Heart left ventricle (tissue), 16 donors: ENCODE measurements around the gene LHFPL2. TPM values are rescaled to one million over a fixed set of nuclear protein-coding genes. Genes with fewer than 3 reads are reported as not detected.
A peak's percentile ranks its signal among the peaks of the same experiment; 100 is the strongest.

ENCODE experiments used
- ATAC-seq, 4 donors: fragments of 200-7000 bp; cut with Tn5 transposase; one replicate each; pipeline ENCODE4 v1.9.1; 2020 to 2022; ENCODE audit warnings: moderate library complexity in 4 of 4, mild to moderate bottlenecking in 3 of 4, moderate number of reproducible peaks in 1 of 4
- DNase-seq, 5 donors: peaks; one replicate each; pipeline ENCODE4 v3.0.0-alpha.2; 2020
- H3K27ac ChIP-seq, 12 donors: fragments of 200-600 bp; sonication (generic) in 4 of 12; one replicate each; pipeline versions ENCODE4 v1.5.0 to v1.8.0; 2016 to 2022; ENCODE audit warnings: mild to moderate bottlenecking in 2 of 12
- H3K27me3 ChIP-seq, 9 donors: fragments of 200-600 bp; sonication (generic) in 2 of 9; one replicate each; pipeline versions ENCODE4 v1.5.1 to v1.8.0; 2016 to 2022; ENCODE audit warnings: mild to moderate bottlenecking in 3 of 9
- H3K36me3 ChIP-seq, 9 donors: fragments of 200-600 bp; sonication (generic) in 2 of 9; one replicate each; pipeline versions ENCODE4 v1.5.0 to v1.8.0; 2018 to 2022; ENCODE audit warnings: mild to moderate bottlenecking in 2 of 9
- H3K4me1 ChIP-seq, 12 donors: fragments of 200-600 bp; sonication (generic) in 4 of 12; one replicate each; pipeline versions ENCODE4 v1.5.0 to v1.8.0; 2016 to 2022; ENCODE audit warnings: mild to moderate bottlenecking in 3 of 12
- H3K4me3 ChIP-seq, 12 donors: fragments of 200-600 bp; sonication (generic) in 4 of 12; one replicate each; pipeline versions ENCODE4 v1.5.0 to v1.8.0; 2017 to 2022; ENCODE audit warnings: mild to moderate bottlenecking in 9 of 12, moderate library complexity in 4 of 12
- H3K9me3 ChIP-seq, 12 donors: fragments of 200-600 bp; sonication (generic) in 4 of 12; one replicate each; pipeline versions ENCODE4 v1.5.0 to v1.8.0; 2016 to 2022; ENCODE audit warnings: mild to moderate bottlenecking in 1 of 12
- POLR2A ChIP-seq, 2 donors: fragments of 450-650 bp; IDR thresholded peaks; one replicate each; pipeline ENCODE4 v1.6.1; 2017; ENCODE audit warnings: antibody characterized with exemption in 2 of 2, mild to moderate bottlenecking in 2 of 2, moderate library complexity in 2 of 2
- WGBS, 4 donors: extraction: QIAGEN DNeasy Blood & Tissue Kit in 2 of 4; methylation state at CpG; one replicate each; pipeline versions ENCODE4 v1.1.5 to v1.1.7; 2013 to 2018; 5-methylcytosine and 5-hydroxymethylcytosine counted together
- intact Hi-C, 10 donors: fragments of 100-400 bp; cut with DNase I; formaldehyde crosslinking; loops; one replicate each; pipeline versions ENCODE4 v1.11.1 to v1.14.2; 2022
- polyA plus RNA-seq, 2 donors: library from polyadenylated mRNA; stranded (reverse); fragments of 200-250 nt; gene quantifications; one replicate each; pipeline ENCODE4 v1.2.3, GENCODE V29; 2013
- total RNA-seq, 9 donors: library from RNA; depleted of rRNA in 2 of 9; stranded (reverse); fragments of >200 nt in 2 of 9; fragmentation: NEBNext Ultra II Directional in 3 of 9; extraction: Animal tissue kit (Norgen Biotek cat#: 25700) in 3 of 9; gene quantifications; one replicate each; pipeline versions ENCODE4 v1.1.0 to v1.2.4, GENCODE V29; 2016 to 2023
- TF ChIP-seq, protein P1 (sequence below), 12 donors: fragments of 200-600 bp; sonication (generic) in 4 of 12; IDR thresholded peaks; one replicate each; pipeline versions ENCODE4 v1.5.0 to v1.8.0; 2018 to 2022; ENCODE audit warnings: antibody characterized with exemption in 12 of 12, mild to moderate bottlenecking in 5 of 12
- donor health status: ischemic (EF 13 %, LVEDD 7.1; RV severe dilation, severe dysfunction).
- donor health status: healthy with polysubstance abuse.
- donor health status: DM: no; HTN: yes; CAD: no.
- donor health status: DM: no; HTN: no; CAD: no.
- donor health status: ischemic (EF 25% LVEDD 6.9; RV normal size, moderate dysfunction).
- donor health status: ischemic (EF 25% LVEDD 5.7; RV mildly dilated, moderate dysfunction).
- donor health status: healthy.
- donor health status: DM: yes; HTN: yes; CAD: no.
- donor health status: ischemic (EF 35%, LVEDD 5.7; RV mildly dilated, moderate dysfunction).
- donor health status: nonischemic (EF 11% LVEDD 7.7; RV severe dilation, severe dysfunction).
- donor health status: DM: yes; HTN: yes; CAD: no.
- donor health status: PGD.
- donor health status: ischemic (EF 29% LVEDD 5.4; RV normal size, mild dysfunction).
- donor health status: nonischemic (EF 23%, LVEDD 6.1; RV moderate dilation, normal function).

The LHFPL2 gene
- total and polyA plus RNA-seq, 11 donors = 1.8 to 35.6 (median 10.1) TPM

DNA sequence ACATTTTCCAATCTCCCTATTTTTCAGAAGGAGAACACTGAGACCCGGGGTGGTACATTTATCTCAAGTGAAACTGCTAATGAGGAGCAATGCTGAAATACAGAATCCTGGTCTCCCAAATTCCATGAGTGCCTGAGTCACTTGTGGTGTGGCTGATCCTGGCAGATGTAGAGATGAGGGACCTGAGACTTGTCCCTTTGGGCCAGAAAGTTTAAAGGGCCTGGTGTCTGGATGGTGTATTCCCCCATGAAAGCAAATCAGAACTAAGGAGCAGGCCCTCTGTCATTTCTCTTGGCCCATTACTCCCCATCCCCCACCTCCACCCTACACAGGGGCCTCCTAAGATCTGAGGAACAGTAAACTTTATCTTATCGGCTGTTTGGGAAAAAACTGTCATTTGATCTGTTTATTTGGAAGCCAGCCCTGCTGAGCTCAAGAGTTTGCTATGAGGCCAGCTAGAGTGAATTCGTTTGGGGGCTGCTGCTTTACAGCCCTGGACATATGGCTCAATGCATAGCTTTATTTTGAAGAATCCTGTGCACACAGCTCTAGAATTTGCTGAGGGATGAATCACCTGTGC lies 140.3 kb downstream of the LHFPL2 start:
- Histone ChIP-seq H3K4me1 (peaks cover 4 to 92% (median 46%) of the 10 kb centered on the region in 12 donors), H3K9me3 (no peaks in the 10 kb centered on the region), H3K36me3 (peaks cover 0 to 6% (median 0%) of the 10 kb centered on the region in 9 donors), H3K4me3 (peak overlapping the region in 5 of 12 donors; percentile 18 to 67 (median 49)), H3K27me3 (no peaks in the 10 kb centered on the region), H3K27ac (peak overlapping the region in 2 of 12 donors; percentile 49 to 85)
- WGBS, 4 donors = 52 to 67% (median 59%) methylated on average over 2 to 3 of the region's 3 CpGs
- ATAC-seq (no peak), DNase-seq (no peak)
- TF ChIP-seq, protein P1, sequence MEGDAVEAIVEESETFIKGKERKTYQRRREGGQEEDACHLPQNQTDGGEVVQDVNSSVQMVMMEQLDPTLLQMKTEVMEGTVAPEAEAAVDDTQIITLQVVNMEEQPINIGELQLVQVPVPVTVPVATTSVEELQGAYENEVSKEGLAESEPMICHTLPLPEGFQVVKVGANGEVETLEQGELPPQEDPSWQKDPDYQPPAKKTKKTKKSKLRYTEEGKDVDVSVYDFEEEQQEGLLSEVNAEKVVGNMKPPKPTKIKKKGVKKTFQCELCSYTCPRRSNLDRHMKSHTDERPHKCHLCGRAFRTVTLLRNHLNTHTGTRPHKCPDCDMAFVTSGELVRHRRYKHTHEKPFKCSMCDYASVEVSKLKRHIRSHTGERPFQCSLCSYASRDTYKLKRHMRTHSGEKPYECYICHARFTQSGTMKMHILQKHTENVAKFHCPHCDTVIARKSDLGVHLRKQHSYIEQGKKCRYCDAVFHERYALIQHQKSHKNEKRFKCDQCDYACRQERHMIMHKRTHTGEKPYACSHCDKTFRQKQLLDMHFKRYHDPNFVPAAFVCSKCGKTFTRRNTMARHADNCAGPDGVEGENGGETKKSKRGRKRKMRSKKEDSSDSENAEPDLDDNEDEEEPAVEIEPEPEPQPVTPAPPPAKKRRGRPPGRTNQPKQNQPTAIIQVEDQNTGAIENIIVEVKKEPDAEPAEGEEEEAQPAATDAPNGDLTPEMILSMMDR (IDR thresholded peaks at IDR 0.05) = no peak
- no peak for TF ChIP-seq POLR2A (IDR thresholded peaks at IDR 0.05)
- intact Hi-C loops = no loop called here

- intact Hi-C loops = no loop called here
- Histone ChIP-seq H3K9me3 (no peaks in the 10 kb centered on the region), H3K27me3 (no peaks in the 10 kb centered on the region), H3K36me3 (peaks cover 0 to 6% (median 0%) of the 10 kb centered on the region in 9 donors), H3K4me3 (peak overlapping the region in 1 of 12 donors; percentile 67), H3K4me1 (peaks cover 4 to 93% (median 49%) of the 10 kb centered on the region in 12 donors), H3K27ac (peak overlapping the region in 1 of 12 donors; percentile 85)
- TF ChIP-seq, protein P1 (IDR thresholded peaks at IDR 0.05) = no peak
- no peak for TF ChIP-seq POLR2A (IDR thresholded peaks at IDR 0.05)
- 88 to 96% (median 93%) methylated on average over 2 of the region's 2 CpGs for WGBS, 4 donors
- no peak for DNase-seq
- ATAC-seq = no peak
Observed at GRCh38 chr5:78507531-78507930, 141.0 kb downstream of the LHFPL2 start.

DNA sequence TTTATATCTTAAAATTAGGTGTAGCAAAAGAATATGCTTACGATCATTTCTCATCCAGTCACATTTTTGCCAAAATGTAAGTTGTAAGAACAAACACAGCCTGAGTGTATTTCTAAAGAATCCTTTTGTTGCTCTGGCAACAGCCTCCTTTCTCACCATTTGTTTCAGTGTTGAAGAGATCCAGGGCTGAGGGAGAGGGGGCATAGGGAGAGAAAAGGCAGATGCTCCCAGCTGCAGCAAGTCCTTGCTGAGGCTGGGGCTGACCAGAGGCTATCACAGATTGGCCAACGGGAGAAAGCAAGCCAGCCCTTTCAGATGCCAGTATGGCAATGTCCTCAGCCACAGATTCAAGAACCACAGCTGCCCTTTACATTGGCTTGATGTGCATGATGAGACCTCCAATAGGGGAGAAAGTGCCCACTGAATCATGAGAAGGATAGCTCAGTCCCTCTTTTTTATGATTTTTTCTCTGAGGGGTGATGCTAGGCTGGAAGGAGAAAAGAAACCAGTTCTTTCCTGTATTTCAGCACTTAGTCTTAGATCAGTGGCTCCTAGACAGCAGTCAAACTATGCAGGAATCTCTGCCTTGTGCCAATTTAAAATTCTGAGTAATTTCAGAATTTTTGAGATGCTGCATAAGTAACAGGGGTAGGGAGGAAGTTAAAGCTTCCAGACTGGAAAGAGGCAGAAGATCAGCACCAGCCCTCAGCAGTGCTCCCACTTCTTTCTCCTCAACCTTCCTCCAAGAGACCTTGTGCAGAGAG lies 142.1 kb downstream of the LHFPL2 start:
- Histone ChIP-seq H3K4me3 (peak overlapping the region in 1 of 12 donors; percentile 67), H3K27me3 (no peaks in the 10 kb centered on the region), H3K9me3 (no peaks in the 10 kb centered on the region), H3K36me3 (peaks cover 0 to 6% (median 0%) of the 10 kb centered on the region in 9 donors), H3K4me1 (peaks cover 4 to 93% (median 58%) of the 10 kb centered on the region in 12 donors), H3K27ac (peak overlapping the region in 2 of 12 donors; percentile 56 to 73)
- intact Hi-C loops = no loop called here
- DNase-seq (no peak), ATAC-seq (no peak)
- 82 to 93% (median 84%) methylated on average over 2 of the region's 2 CpGs for WGBS, 4 donors
- no peak for TF ChIP-seq POLR2A (IDR thresholded peaks at IDR 0.05)
- TF ChIP-seq, protein P1 (IDR thresholded peaks at IDR 0.05) = no peak

DNA sequence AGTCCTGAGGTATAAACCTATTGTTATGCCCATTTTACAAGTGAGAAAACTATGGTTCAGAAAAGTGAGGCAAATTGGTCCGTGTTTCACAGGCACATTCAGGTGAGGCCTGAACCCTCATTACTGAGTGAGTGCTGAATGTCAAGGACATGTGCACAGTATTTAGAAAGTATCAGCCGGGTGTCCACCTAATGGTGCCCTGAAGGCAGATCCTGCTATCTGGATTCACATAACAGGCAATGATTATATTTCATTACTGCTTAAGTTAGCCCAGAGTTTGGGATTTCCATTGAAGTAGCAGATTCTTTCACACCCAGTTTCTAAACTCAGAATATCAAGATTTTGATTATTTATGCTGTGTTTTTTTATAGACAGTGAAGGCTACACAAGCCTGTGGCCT lies 142.7 kb downstream of the LHFPL2 start:
- ATAC-seq = no peak
- no peak for DNase-seq
- H3K9me3 ChIP-seq = no peaks in the 10 kb centered on the region
- peak overlapping the region in 1 of 12 donors; percentile 67 for H3K4me3 ChIP-seq
- 88 to 97% (median 92%) methylated on average over 2 of the region's 2 CpGs for WGBS, 4 donors
- TF ChIP-seq, protein P1 (IDR thresholded peaks at IDR 0.05) = no peak
- no peak for TF ChIP-seq POLR2A (IDR thresholded peaks at IDR 0.05)
- H3K36me3 ChIP-seq = peaks cover 0 to 6% (median 0%) of the 10 kb centered on the region in 9 donors
- intact Hi-C loops = no loop called here
- peaks cover 4 to 93% (median 55%) of the 10 kb centered on the region in 12 donors for H3K4me1 ChIP-seq
- H3K27me3 ChIP-seq = no peaks in the 10 kb centered on the region
- H3K27ac ChIP-seq = peak overlapping the region in 4 of 12 donors; percentile 50 to 73 (median 62)
